Natural killer cell (primary cell): Measurements from ENCODE around the gene GLYATL3. TPM values are rescaled to one million over a fixed set of nuclear protein-coding genes. Genes with fewer than 3 reads are reported as not detected.

Source experiments
- ATAC-seq, 3 donors: fragments of 150-1000 bp in 2 of 3; fragments of 200-7000 bp in 1 of 3; cut with Tn5 transposase; 1 replicate in 1 of 3; 2 replicates in 2 of 3; pipeline ENCODE4 v1.10.0; 2021; ENCODE audit warnings: mild to moderate bottlenecking in 2 of 3, moderate library complexity in 2 of 3
- DNase-seq, 2 donors: peaks; one replicate each; pipeline versions ENCODE4 v3.0.0 to v3.0.0-alpha.2; 2013 to 2021; ENCODE audit warnings: mixed read lengths in 1 of 2
- H3K27ac ChIP-seq: one replicate; pipeline ENCODE4 v1.5.1; 2013; ENCODE audit warnings: mild to moderate bottlenecking, low read length
- H3K27me3 ChIP-seq: one replicate; pipeline ENCODE4 v1.6.1; 2013; ENCODE audit warnings: low read length; ENCODE audit not compliant: control insufficient read depth, insufficient read depth
- H3K36me3 ChIP-seq: one replicate; pipeline ENCODE4 v1.6.1; 2013; ENCODE audit warnings: low read length; ENCODE audit not compliant: control insufficient read depth, insufficient read depth
- H3K4me1 ChIP-seq: one replicate; pipeline ENCODE4 v1.6.1; 2013; ENCODE audit warnings: low read length; ENCODE audit not compliant: control insufficient read depth, insufficient read depth
- H3K4me3 ChIP-seq: one replicate; pipeline ENCODE4 v1.5.1; 2013; ENCODE audit warnings: low read length
- H3K9me3 ChIP-seq: one replicate; pipeline ENCODE4 v1.6.1; 2013; ENCODE audit warnings: low read length; ENCODE audit not compliant: control insufficient read depth, insufficient read depth
- H3K27ac Mint-ChIP-seq, 2 donors: one replicate each; pipeline ENCODE4 v1.8.0; 2022; ENCODE audit warnings: mild to moderate bottlenecking in 2 of 2, mixed read lengths in 2 of 2, moderate library complexity in 1 of 2
- H3K27me3 Mint-ChIP-seq, 2 donors: one replicate each; pipeline ENCODE4 v1.8.0; 2022; ENCODE audit warnings: low read depth in 2 of 2, mixed read lengths in 2 of 2
- H3K36me3 Mint-ChIP-seq: one replicate; pipeline ENCODE4 v1.8.0; 2022; ENCODE audit warnings: mixed read lengths
- H3K4me1 Mint-ChIP-seq, 2 donors: one replicate each; pipeline ENCODE4 v1.8.0; 2022; ENCODE audit warnings: mixed read lengths in 2 of 2
- H3K4me3 Mint-ChIP-seq: one replicate; pipeline ENCODE4 v1.8.0; 2022; ENCODE audit warnings: mild to moderate bottlenecking, moderate library complexity, mixed read lengths
- H3K9me3 Mint-ChIP-seq, 2 donors: one replicate each; pipeline ENCODE4 v1.8.0; 2022; ENCODE audit warnings: mixed read lengths in 2 of 2
- CTCF ChIP-seq: fragments of 200-600 bp; IDR thresholded peaks from one replicate; pipeline ENCODE4 v1.8.0; 2022; ENCODE audit warnings: antibody characterized with exemption
- WGBS: methylation state at CpG from one replicate; pipeline ENCODE4 v1.1.7; 2013; ENCODE audit warnings: missing lambda C conversion rate; ENCODE audit not compliant: insufficient coverage; 5-methylcytosine and 5-hydroxymethylcytosine counted together
- intact Hi-C: fragments of 100-400 bp; cut with micrococcal nuclease; formaldehyde crosslinking; loops from one replicate; pipeline ENCODE4 v1.14.2; 2022
- total RNA-seq, 4 donors: library from RNA; stranded (reverse); fragments of 120-200 nt in 1 of 4; gene quantifications; one replicate each; pipeline versions ENCODE4 v1.2.3 to v1.2.4, GENCODE V29; 2013 to 2022

GLYATL3 gene
- total RNA-seq, 3 donors from 2014 or later (not counting 1 experiment from before 2014, with no cell fraction given): not detected

- Mint-ChIP-seq H3K4me1 (no peaks in the 10 kb centered on the region), H3K4me3 (no peak overlapping the region), H3K36me3 (no peaks in the 10 kb centered on the region)
Measured at GRCh38 chr6:49509342-49509741, 9.6 kb downstream of the GLYATL3 start.

GRCh38 chr6:49513153-49513989 is 13.6 kb downstream of the GLYATL3 start:
- H3K4me1 ChIP-seq: no peaks in the 10 kb centered on the region
- peaks cover 0 to 6% of the 10 kb centered on the region in 2 donors for H3K27me3 Mint-ChIP-seq
- H3K27ac ChIP-seq: no peak overlapping the region
- no peaks in the 10 kb centered on the region for H3K36me3 Mint-ChIP-seq
- no peak overlapping the region for H3K27ac Mint-ChIP-seq
- H3K9me3 ChIP-seq: no peaks in the 10 kb centered on the region
- no peak for DNase-seq
- 100% methylated on average over 1 of the region's 2 CpGs for WGBS
- TF ChIP-seq CTCF: no peak
- H3K4me3 Mint-ChIP-seq: no peak overlapping the region
- no peak for ATAC-seq
- H3K36me3 ChIP-seq: no peaks in the 10 kb centered on the region
- no peak overlapping the region for H3K4me3 ChIP-seq
- no peaks in the 10 kb centered on the region for H3K4me1 Mint-ChIP-seq
- H3K27me3 ChIP-seq: peaks cover 2% of the 10 kb centered on the region
- intact Hi-C loops: no loop called here
- H3K9me3 Mint-ChIP-seq: no peaks in the 10 kb centered on the region

More at GRCh38 chr6:49509342-49509741, 9.6 kb downstream of the GLYATL3 start:
- TF ChIP-seq CTCF: no peak
- Histone ChIP-seq H3K36me3 (no peaks in the 10 kb centered on the region), H3K27me3 (peaks cover 2% of the 10 kb centered on the region), H3K9me3 (no peaks in the 10 kb centered on the region), H3K4me1 (no peaks in the 10 kb centered on the region), H3K27ac (no peak overlapping the region), H3K4me3 (no peak overlapping the region)
- ATAC-seq: no peak
- H3K27me3 Mint-ChIP-seq: peaks cover 10 to 16% of the 10 kb centered on the region in 2 donors
- WGBS: 81% methylated on average over 3 of the region's 3 CpGs
- DNase-seq: no peak
- H3K27ac Mint-ChIP-seq: no peak overlapping the region
- peaks cover 0 to 3% of the 10 kb centered on the region in 2 donors for H3K9me3 Mint-ChIP-seq
- intact Hi-C loops: no loop called here

- Mint-ChIP-seq H3K36me3 (no peaks in the 10 kb centered on the region), H3K4me1 (no peaks in the 10 kb centered on the region), H3K4me3 (no peak overlapping the region), H3K9me3 (no peaks in the 10 kb centered on the region), H3K27me3 (peaks cover 0 to 6% of the 10 kb centered on the region in 2 donors), H3K27ac (no peak overlapping the region)
- Histone ChIP-seq H3K36me3 (no peaks in the 10 kb centered on the region), H3K4me1 (no peaks in the 10 kb centered on the region), H3K27me3 (peaks cover 2% of the 10 kb centered on the region), H3K4me3 (no peak overlapping the region), H3K9me3 (no peaks in the 10 kb centered on the region), H3K27ac (no peak overlapping the region)
- no peak for TF ChIP-seq CTCF
- 93% methylated on average over 6 of the region's 8 CpGs for whole genome bisulfite sequencing
- ATAC-seq (no peak), DNase-seq (no peak)
- intact Hi-C loops: no loop called here
Measured at GRCh38 chr6:49514571-49515484, 15.1 kb downstream of the GLYATL3 start.
